ENCODE measurements around the gene FOXN1. TPM values are rescaled to one million over a fixed set of nuclear protein-coding genes. Genes with fewer than 3 reads are reported as not detected.
"Not testable (repeated sequence)": the region's sequence is repeated elsewhere in the genome, so short reads cannot be mapped to it uniquely, and the experiment has no call there.

FOXN1 gene
- not detected for total RNA-seq

- no peak within 1 kb of the TSS for H3K4me3 Mint-ChIP-seq
- no peaks in the 10 kb centered on the region for H3K4me1 Mint-ChIP-seq (ENCODE audit: low read depth)
- intact Hi-C loops (cut with micrococcal nuclease) = no loop called here
- H3K27me3 Mint-ChIP-seq = peaks cover 28% of the 10 kb centered on the region
- H3K9me3 Mint-ChIP-seq = no peaks in the 10 kb centered on the region
- H3K27ac Mint-ChIP-seq = no peak within 1 kb of the TSS
- ChIA-PET CTCF (no interaction called here), POLR2A (no interaction called here)
- H3K36me3 Mint-ChIP-seq = no peaks in the 10 kb centered on the region
- DNase-seq = no peak
Observed at GRCh38 chr17:28505986-28506665, at the start of gene FOXN1. Gene FOXN1, plus strand, starts transcription at chr17:28506348. Its CDS starts 17,622 bp downstream, at chr17:28523970.

- Mint-ChIP-seq H3K27ac (no peak overlapping the region), H3K4me3 (no peak overlapping the region), H3K9me3 (no peaks in the 10 kb centered on the region), H3K4me1 (ENCODE audit: low read depth) (no peaks in the 10 kb centered on the region), H3K27me3 (peaks cover 3% of the 10 kb centered on the region), H3K36me3 (no peaks in the 10 kb centered on the region)
- CTCF ChIA-PET = no interaction called here
- DNase-seq = no peak
- POLR2A ChIA-PET = no interaction called here
- intact Hi-C loops (cut with micrococcal nuclease) = no loop called here
Observed at GRCh38 chr17:28457890-28458289, 48.3 kb upstream of the FOXN1 start.

- H3K4me3 Mint-ChIP-seq; DNase-seq; CTCF ChIA-PET; H3K27ac Mint-ChIP-seq; intact Hi-C loops (cut with micrococcal nuclease); POLR2A ChIA-PET; H3K36me3 Mint-ChIP-seq; H3K4me1 Mint-ChIP-seq (ENCODE audit: low read depth); H3K27me3 Mint-ChIP-seq; H3K9me3 Mint-ChIP-seq: not testable (repeated sequence)
Observed at GRCh38 chr17:28458881-28459280, 47.3 kb upstream of the FOXN1 start.

DNA sequence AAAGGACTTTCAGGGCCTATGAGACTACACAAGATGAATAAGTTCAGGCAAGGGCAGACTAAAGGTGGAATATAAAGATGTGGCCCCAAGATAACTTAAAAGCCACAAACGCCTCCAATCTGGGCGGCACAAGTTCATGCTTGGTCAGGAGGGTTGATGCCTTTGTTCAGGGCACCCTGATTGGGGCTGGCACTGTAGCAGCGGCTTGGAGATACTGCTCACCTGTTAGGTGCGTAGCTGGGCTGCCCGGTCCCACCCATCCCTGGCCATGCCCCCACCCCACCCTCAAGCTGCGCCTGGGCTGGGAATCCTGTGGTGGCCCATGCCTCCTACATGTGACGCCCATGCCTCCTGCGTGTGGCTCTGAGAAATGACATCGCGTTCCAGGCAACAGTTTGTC, 45.2 kb upstream of the FOXN1 start:
- POLR2A ChIA-PET = no interaction called here
- intact Hi-C loops (cut with micrococcal nuclease) = no loop called here
- CTCF ChIA-PET = interaction anchor here (0.6 kb wide), 1 partner anchor 182 kb away, joined by 4 read pairs; no protein-coding TSS in a partner anchor
- H3K4me1 Mint-ChIP-seq (ENCODE audit: low read depth) = no peaks in the 10 kb centered on the region
- DNase-seq = no peak
- peaks cover 13% of the 10 kb centered on the region for H3K27me3 Mint-ChIP-seq
- H3K36me3 Mint-ChIP-seq = no peaks in the 10 kb centered on the region
- H3K4me3 Mint-ChIP-seq = no peak overlapping the region
- no peak overlapping the region for H3K27ac Mint-ChIP-seq
- H3K9me3 Mint-ChIP-seq = no peaks in the 10 kb centered on the region

GRCh38 chr17:28466001-28466400, 40.1 kb upstream of the FOXN1 start:
- intact Hi-C loops (cut with micrococcal nuclease) = no loop called here
- H3K9me3 Mint-ChIP-seq = no peaks in the 10 kb centered on the region
- ChIA-PET POLR2A (no interaction called here), CTCF (no interaction called here)
- H3K4me1 Mint-ChIP-seq (ENCODE audit: low read depth) = peaks cover 18% of the 10 kb centered on the region
- no peak overlapping the region for H3K4me3 Mint-ChIP-seq
- H3K27ac Mint-ChIP-seq = no peak overlapping the region
- no peaks in the 10 kb centered on the region for H3K36me3 Mint-ChIP-seq
- peaks cover 21% of the 10 kb centered on the region for H3K27me3 Mint-ChIP-seq
- DNase-seq = no peak

GRCh38 chr17:28466521-28467048, 39.6 kb upstream of the FOXN1 start:
- no peak overlapping the region for H3K4me3 Mint-ChIP-seq
- H3K9me3 Mint-ChIP-seq = no peaks in the 10 kb centered on the region
- intact Hi-C loops (cut with micrococcal nuclease) = no loop called here
- no peak overlapping the region for H3K27ac Mint-ChIP-seq
- DNase-seq = no peak
- H3K4me1 Mint-ChIP-seq (ENCODE audit: low read depth) = peaks cover 18% of the 10 kb centered on the region
- H3K36me3 Mint-ChIP-seq = no peaks in the 10 kb centered on the region
- H3K27me3 Mint-ChIP-seq = peaks cover 21% of the 10 kb centered on the region
- POLR2A ChIA-PET = no interaction called here
- CTCF ChIA-PET = no interaction called here

DNA sequence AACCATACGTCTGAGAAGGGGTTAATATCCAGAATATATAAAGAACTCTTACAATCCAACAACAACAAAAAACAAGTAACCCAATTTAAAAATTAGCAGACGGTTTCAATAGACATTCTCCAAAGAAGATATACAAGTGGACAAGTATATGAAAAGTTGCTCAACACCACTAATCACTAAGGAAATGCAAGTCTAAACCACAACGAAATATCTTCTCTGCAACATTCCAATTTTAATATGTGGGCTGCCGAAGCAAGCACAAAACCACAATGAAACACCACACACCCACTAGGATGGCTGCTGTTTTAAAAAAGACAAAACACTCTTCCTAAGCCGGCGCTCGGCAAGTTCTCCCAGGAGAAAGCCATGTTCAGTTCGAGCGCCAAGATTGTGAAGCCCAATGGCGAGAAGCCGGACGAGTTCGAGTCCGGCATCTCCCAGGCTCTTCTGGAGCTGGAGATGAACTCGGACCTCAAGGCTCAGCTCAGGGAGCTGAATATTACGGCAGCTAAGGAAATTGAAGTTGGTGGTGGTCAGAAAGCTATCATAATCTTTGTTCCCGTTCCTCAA, 38.6 kb upstream of the FOXN1 start:
- DNase-seq = no peak
- no peaks in the 10 kb centered on the region for H3K9me3 Mint-ChIP-seq
- no peak overlapping the region for H3K27ac Mint-ChIP-seq
- no peaks in the 10 kb centered on the region for H3K36me3 Mint-ChIP-seq
- intact Hi-C loops (cut with micrococcal nuclease) = no loop called here
- peaks cover 18% of the 10 kb centered on the region for H3K4me1 Mint-ChIP-seq (ENCODE audit: low read depth)
- peaks cover 21% of the 10 kb centered on the region for H3K27me3 Mint-ChIP-seq
- H3K4me3 Mint-ChIP-seq = no peak overlapping the region
- ChIA-PET POLR2A (no interaction called here), CTCF (no interaction called here)

GRCh38 chr17:28468033-28468735, 38.0 kb upstream of the FOXN1 start:
- intact Hi-C loops (cut with micrococcal nuclease); H3K36me3 Mint-ChIP-seq; DNase-seq; H3K4me3 Mint-ChIP-seq; H3K9me3 Mint-ChIP-seq; POLR2A ChIA-PET; H3K27ac Mint-ChIP-seq: not testable (repeated sequence)
- H3K4me1 Mint-ChIP-seq (ENCODE audit: low read depth) = peaks cover 18% of the 10 kb centered on the region
- peaks cover 19% of the 10 kb centered on the region for H3K27me3 Mint-ChIP-seq
- CTCF ChIA-PET = interaction anchor here (0.9 to 1.0 kb wide), 2 partner anchors 51 to 73 kb away, joined by 3 to 4 read pairs; no protein-coding TSS in a partner anchor

GRCh38 chr17:28468781-28469180, 37.4 kb upstream of the FOXN1 start:
- POLR2A ChIA-PET = no interaction called here

GRCh38 chr17:28469376-28469775, 36.8 kb upstream of the FOXN1 start:
- CTCF ChIA-PET = interaction anchor here (1.0 kb wide), 1 partner anchor 52 kb away, joined by 4 read pairs; no protein-coding TSS in a partner anchor
- POLR2A ChIA-PET = no interaction called here
- H3K9me3 Mint-ChIP-seq = no peaks in the 10 kb centered on the region
- no peak overlapping the region for H3K4me3 Mint-ChIP-seq
- intact Hi-C loops (cut with micrococcal nuclease) = no loop called here
- no peak overlapping the region for H3K27ac Mint-ChIP-seq
- peaks cover 12% of the 10 kb centered on the region for H3K27me3 Mint-ChIP-seq
- H3K4me1 Mint-ChIP-seq (ENCODE audit: low read depth) = peaks cover 18% of the 10 kb centered on the region
- H3K36me3 Mint-ChIP-seq = no peaks in the 10 kb centered on the region
- DNase-seq = no peak

More at GRCh38 chr17:28468781-28469180, 37.4 kb upstream of the FOXN1 start:
- intact Hi-C loops (cut with micrococcal nuclease) = no loop called here
- H3K4me1 Mint-ChIP-seq (ENCODE audit: low read depth) = peaks cover 18% of the 10 kb centered on the region
- H3K27me3 Mint-ChIP-seq = peaks cover 16% of the 10 kb centered on the region
- no peak overlapping the region for H3K4me3 Mint-ChIP-seq
- no peak for DNase-seq
- H3K27ac Mint-ChIP-seq = no peak overlapping the region
- CTCF ChIA-PET = interaction anchor here (0.9 to 1.0 kb wide), 2 partner anchors 52 to 72 kb away, joined by 3 to 4 read pairs; no protein-coding TSS in a partner anchor
- no peaks in the 10 kb centered on the region for H3K36me3 Mint-ChIP-seq
- H3K9me3 Mint-ChIP-seq = no peaks in the 10 kb centered on the region

- H3K4me1 Mint-ChIP-seq (ENCODE audit: low read depth) = peaks cover 21% of the 10 kb centered on the region
Observed at GRCh38 chr17:28470266-28470913, 35.8 kb upstream of the FOXN1 start.

GRCh38 chr17:28470914-28471366, 35.2 kb upstream of the FOXN1 start:
- H3K36me3 Mint-ChIP-seq = no peaks in the 10 kb centered on the region
- H3K4me1 Mint-ChIP-seq (ENCODE audit: low read depth) = peaks cover 26% of the 10 kb centered on the region
- ChIA-PET POLR2A (no interaction called here), CTCF (interaction anchor here (0.8 kb wide), 1 partner anchor 55 kb away, joined by 3 read pairs; no protein-coding TSS in a partner anchor)
- no peak for DNase-seq
- H3K9me3 Mint-ChIP-seq = no peaks in the 10 kb centered on the region
- intact Hi-C loops (cut with micrococcal nuclease) = no loop called here
- no peak overlapping the region for H3K4me3 Mint-ChIP-seq
- peaks cover 8% of the 10 kb centered on the region for H3K27me3 Mint-ChIP-seq
- H3K27ac Mint-ChIP-seq = no peak overlapping the region

More at GRCh38 chr17:28470266-28470913, 35.8 kb upstream of the FOXN1 start:
- no peaks in the 10 kb centered on the region for H3K36me3 Mint-ChIP-seq
- POLR2A ChIA-PET = no interaction called here
- no peak overlapping the region for H3K4me3 Mint-ChIP-seq
- CTCF ChIA-PET = interaction anchor here (0.8 kb wide), 1 partner anchor 54 kb away, joined by 3 read pairs; no protein-coding TSS in a partner anchor
- no peak overlapping the region for H3K27ac Mint-ChIP-seq
- no peak for DNase-seq
- peaks cover 12% of the 10 kb centered on the region for H3K27me3 Mint-ChIP-seq
- intact Hi-C loops (cut with micrococcal nuclease) = no loop called here
- H3K9me3 Mint-ChIP-seq = no peaks in the 10 kb centered on the region

Data from activated CD4-positive, alpha-beta memory T cell treated with anti-CD3 and anti-CD28 coated beads for 36 hours (primary cell).